HG03342 (cell line): Measurements from ENCODE around the gene SELPLG.
A peak's percentile ranks its signal among the peaks of the same experiment; 100 is the strongest.
"Not testable (repeated sequence)": the region's sequence is repeated elsewhere in the genome, so short reads cannot be mapped to it uniquely, and the experiment has no call there.

Experiments used
- ATAC-seq: cut with Tn5 transposase; IDR thresholded peaks from one replicate; pipeline ENCODE4 v1.9.1; 2021; ENCODE audit warnings: mild to moderate bottlenecking, moderate library complexity; ENCODE audit not compliant: unreplicated experiment

The SELPLG gene

DNA sequence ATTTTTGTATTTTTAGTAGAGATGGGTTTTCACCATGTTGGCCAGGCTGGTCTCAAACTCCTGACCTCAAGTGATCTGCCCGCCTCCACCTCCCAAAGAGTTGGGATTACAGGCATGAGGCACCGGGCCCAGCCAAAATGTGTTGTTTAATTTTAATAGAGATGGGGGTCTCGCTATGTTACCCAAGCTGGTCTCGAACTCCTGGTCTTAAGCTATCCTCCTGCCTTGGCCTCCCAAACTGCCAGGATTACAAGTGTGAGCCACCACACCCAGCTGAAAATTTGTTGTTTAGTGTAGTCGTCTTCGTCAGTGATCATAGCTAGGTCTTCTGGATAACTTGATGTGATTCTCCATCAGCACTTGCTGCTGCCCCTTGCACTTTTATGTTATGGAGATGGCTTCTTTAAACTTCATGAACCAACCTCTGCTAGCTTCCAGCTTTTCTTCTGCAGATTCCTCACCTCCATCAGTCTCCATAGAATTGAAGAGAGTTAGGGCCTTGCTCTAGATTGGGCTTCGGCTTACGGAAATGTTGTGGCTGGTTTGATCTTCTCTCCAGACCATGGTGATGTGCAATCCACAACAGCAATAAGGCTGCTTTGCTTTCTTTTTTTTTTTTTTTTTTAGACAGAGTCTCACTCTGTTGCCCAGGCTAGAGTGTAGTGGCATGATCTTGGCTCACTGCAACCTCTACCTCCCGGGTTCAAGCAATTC is 58.3 kb downstream of the SELPLG start:
- no peak for ATAC-seq

DNA sequence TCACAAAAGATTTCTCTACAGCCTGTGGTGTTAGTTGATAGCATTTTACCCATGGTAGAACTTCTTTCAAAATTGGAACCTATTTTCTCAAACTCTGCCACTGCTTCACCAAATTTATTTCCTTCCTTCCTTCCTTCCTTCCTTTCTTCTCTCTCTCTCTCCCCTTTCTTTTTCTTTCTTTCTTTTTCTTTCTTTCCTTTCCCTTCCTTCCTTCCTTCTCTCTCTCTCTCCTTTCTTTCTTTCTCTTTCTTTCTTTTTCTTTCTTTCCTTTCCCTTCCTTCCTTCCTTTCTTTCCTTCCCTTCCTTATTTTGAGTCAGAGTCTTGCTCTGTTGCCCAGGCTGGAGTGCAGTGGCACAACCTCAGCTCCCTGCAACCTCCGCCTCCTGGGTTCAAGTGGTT is 59.4 kb downstream of the SELPLG start:
- not testable (repeated sequence) for ATAC-seq

DNA sequence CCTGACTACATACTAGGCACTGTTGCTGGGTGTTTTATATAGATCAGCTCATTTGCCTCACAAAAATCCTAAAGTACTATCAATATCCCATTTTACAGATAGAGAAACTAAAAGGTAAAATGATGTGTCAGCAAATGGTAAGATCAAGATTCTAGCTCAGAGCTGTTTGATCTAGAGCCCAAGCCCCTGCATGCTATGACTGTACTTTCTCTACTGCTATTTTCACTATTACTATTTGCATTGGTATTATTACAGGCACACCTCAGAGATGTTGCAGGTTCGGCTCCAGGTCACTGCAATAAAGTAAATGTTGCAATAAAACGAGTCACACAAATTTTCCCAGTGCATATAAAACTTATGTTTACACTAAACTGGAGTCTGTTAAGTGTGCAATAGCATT is 60.4 kb downstream of the SELPLG start:
- ATAC-seq, result no peak

DNA sequence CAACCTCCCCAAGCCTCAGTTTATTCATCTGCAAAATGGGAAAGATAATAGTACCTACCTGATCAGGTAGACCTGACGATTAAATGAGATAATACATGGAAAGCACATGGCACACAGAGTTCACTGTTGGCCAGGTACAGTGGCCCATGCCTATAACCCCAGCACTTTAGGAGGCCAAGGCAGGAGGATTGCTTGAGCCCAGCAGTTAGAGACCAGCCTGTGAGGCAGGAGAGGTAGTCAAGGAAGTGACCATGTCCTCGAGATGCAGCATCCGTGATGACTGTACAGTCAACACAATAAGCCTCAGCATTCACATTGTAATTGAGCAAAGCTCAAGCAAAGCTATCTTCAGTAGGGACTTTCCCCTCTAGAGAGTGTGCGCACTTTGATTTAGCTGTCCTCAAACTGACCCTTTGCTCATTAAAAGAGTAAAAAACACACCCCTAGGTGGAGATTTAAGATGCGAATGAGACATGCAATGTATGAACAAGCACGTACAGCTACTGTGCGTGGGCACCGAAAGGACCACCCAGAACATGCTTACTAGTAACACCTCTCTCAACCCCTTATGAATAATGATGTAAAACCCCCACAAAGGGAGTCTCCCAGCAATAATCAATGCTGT is 61.4 kb downstream of the SELPLG start:
- peak; percentile 28 for ATAC-seq
